ENCODE results near the gene PAX5.

Gene PAX5

GRCh38 chr9:37036776-37037502 is 2.9 kb upstream of the PAX5 start:
- DNase-seq, result peak; percentile 50 to 60

- peak in 1 of 2 donors; percentile 23 for DNase-seq
Observed at GRCh38 chr9:37036371-37036775, 2.3 kb upstream of the PAX5 start.

- no peak for DNase-seq
Observed at GRCh38 chr9:37035648-37036370, 1.7 kb upstream of the PAX5 start.

GRCh38 chr9:37034938-37035647 is 1.0 kb upstream of the PAX5 start:
- DNase-seq, result no peak

- DNase-seq, result peak in 1 of 2 donors; percentile 71
Observed at GRCh38 chr9:37034305-37034937, 353 bp upstream of the PAX5 start.

GRCh38 chr9:37033141-37033540 is 927 bp downstream of the PAX5 start:
- DNase-seq, result no peak

GRCh38 chr9:37032713-37033112 is 1.4 kb downstream of the PAX5 start:
- no peak for DNase-seq

GRCh38 chr9:37031902-37032301 is 2.2 kb downstream of the PAX5 start:
- DNase-seq, result no peak

- DNase-seq, result no peak
Observed at GRCh38 chr9:37031081-37031480, 3.0 kb downstream of the PAX5 start.

GRCh38 chr9:37030611-37030939 is 3.5 kb downstream of the PAX5 start:
- no peak for DNase-seq

- no peak for DNase-seq
Observed at GRCh38 chr9:37029776-37030610, 4.1 kb downstream of the PAX5 start.

- no peak for DNase-seq
Observed at GRCh38 chr9:37029304-37029775, 4.7 kb downstream of the PAX5 start.

- no peak for DNase-seq
Observed at GRCh38 chr9:37028420-37029031, 5.5 kb downstream of the PAX5 start.

GRCh38 chr9:37027582-37028419 is 6.3 kb downstream of the PAX5 start:
- peak; percentile 85 to 94 for DNase-seq

GRCh38 chr9:37026931-37027581 is 7.0 kb downstream of the PAX5 start:
- no peak for DNase-seq

GRCh38 chr9:37026113-37026930 is 7.7 kb downstream of the PAX5 start:
- DNase-seq, result no peak

GRCh38 chr9:37025823-37026112 is 8.3 kb downstream of the PAX5 start:
- no peak for DNase-seq

- DNase-seq, result no peak
Observed at GRCh38 chr9:37025071-37025822, 8.8 kb downstream of the PAX5 start.

- DNase-seq, result no peak
Observed at GRCh38 chr9:37017546-37017945, 16.5 kb downstream of the PAX5 start.
